ENCODE data around the gene PCCA. TPM values are rescaled to one million over a fixed set of nuclear protein-coding genes. Genes with fewer than 3 reads are reported as not detected.

Gene PCCA
- total and polyA plus RNA-seq, 2 donors (not counting 1 experiment from before 2014, with no cell fraction given): 4.8 to 17.4 TPM

GRCh38 chr13:100537486-100537885, 448.6 kb downstream of the PCCA start:
- H3K27ac Mint-ChIP-seq: no peak overlapping the region

GRCh38 chr13:100537951-100538462, 449.1 kb downstream of the PCCA start:
- Histone ChIP-seq H3K4me2 (replicated peaks; ENCODE audit: low read depth, low read length, poor library complexity, severe bottlenecking) (no peak overlapping the region), H3K9me3 (ENCODE audit: control extremely low read depth in 1 of 3, control insufficient read depth in 2 of 3, insufficient read depth in 1 of 3, low read length in 2 of 3) (peaks cover 0 to 1% (median 0%) of the 10 kb centered on the region in 3 donors), H3K9ac (ENCODE audit: low read length) (no peak overlapping the region), H3K27ac (ENCODE audit: low read length in 2 of 2) (no peak overlapping the region), H2AFZ (ENCODE audit: insufficient read depth, low read depth, low read length, poor library complexity, severe bottlenecking) (no peak overlapping the region), H3K4me1 (ENCODE audit: control insufficient read depth in 2 of 2, insufficient read depth in 2 of 2, low read length in 2 of 2) (peaks cover 3 to 6% of the 10 kb centered on the region in 2 donors), H3K27me3 (replicated peaks in 1 of 4; ENCODE audit: control extremely low read depth in 1 of 4, control insufficient read depth in 3 of 4, insufficient read depth in 4 of 4, low read length in 3 of 4) (no peaks in the 10 kb centered on the region), H3K79me2 (ENCODE audit: control insufficient read depth, insufficient read depth, low read length) (no peaks in the 10 kb centered on the region), H3K36me3 (replicated peaks in 1 of 2; ENCODE audit: control extremely low read depth in 1 of 2, control insufficient read depth in 1 of 2, extremely low read depth in 1 of 2, insufficient read depth in 2 of 2, low read length in 1 of 2) (no peaks in the 10 kb centered on the region), H4K20me1 (ENCODE audit: control insufficient read depth, insufficient read depth, low read length, poor library complexity, severe bottlenecking) (no peaks in the 10 kb centered on the region), H3K4me3 (ENCODE audit: control extremely low read depth in 1 of 5, extremely low read depth in 1 of 5, insufficient read depth in 1 of 5, low read depth in 2 of 5, low read length in 4 of 5) (no peak overlapping the region)
- Mint-ChIP-seq H3K27ac (no peak overlapping the region), H3K27me3 (no peaks in the 10 kb centered on the region), H3K9me3 (ENCODE audit: insufficient read depth) (no peaks in the 10 kb centered on the region), H3K4me3 (no peak overlapping the region), H3K4me1 (peaks cover 7% of the 10 kb centered on the region)
- ChIA-PET POLR2A (no interaction called here), CTCF (no interaction called here)
- TF ChIP-seq CTCF (IDR thresholded peaks at IDR 0.05): no peak
- TF ChIP-seq EZH2 (IDR thresholded peaks at IDR 0.05; ENCODE audit: borderline replicate concordance, insufficient read depth, low read depth, low read length, poor library complexity, severe bottlenecking): no peak
- DNase-seq (no peak), ATAC-seq (ENCODE audit: low read depth) (no peak)
- intact Hi-C loops (cut with micrococcal nuclease): no loop called here
- WGBS (ENCODE audit: insufficient coverage): no CpG with 5 or more reads among the region's 5 CpGs

More at GRCh38 chr13:100537486-100537885, 448.6 kb downstream of the PCCA start:
- intact Hi-C loops (cut with micrococcal nuclease): no loop called here
- H3K9ac ChIP-seq (ENCODE audit: low read length): no peak overlapping the region
- H3K27ac ChIP-seq (ENCODE audit: low read length in 2 of 2): no peak overlapping the region
- Mint-ChIP-seq H3K4me1 (peaks cover 3% of the 10 kb centered on the region), H3K4me3 (no peak overlapping the region), H3K27me3 (no peaks in the 10 kb centered on the region), H3K9me3 (ENCODE audit: insufficient read depth) (no peaks in the 10 kb centered on the region)
- ChIA-PET POLR2A (no interaction called here), CTCF (no interaction called here)
- no peak overlapping the region for H2AFZ ChIP-seq (ENCODE audit: insufficient read depth, low read depth, low read length, poor library complexity, severe bottlenecking)
- H3K4me2 ChIP-seq (replicated peaks; ENCODE audit: low read depth, low read length, poor library complexity, severe bottlenecking): no peak overlapping the region
- DNase-seq: no peak
- H3K27me3 ChIP-seq (replicated peaks in 1 of 4; ENCODE audit: control extremely low read depth in 1 of 4, control insufficient read depth in 3 of 4, insufficient read depth in 4 of 4, low read length in 3 of 4): no peaks in the 10 kb centered on the region
- H4K20me1 ChIP-seq (ENCODE audit: control insufficient read depth, insufficient read depth, low read length, poor library complexity, severe bottlenecking): no peaks in the 10 kb centered on the region
- peaks cover 0 to 6% (median 0%) of the 10 kb centered on the region in 3 donors for H3K9me3 ChIP-seq (ENCODE audit: control extremely low read depth in 1 of 3, control insufficient read depth in 2 of 3, insufficient read depth in 1 of 3, low read length in 2 of 3)
- peaks cover 0 to 1% of the 10 kb centered on the region in 2 donors for H3K4me1 ChIP-seq (ENCODE audit: control insufficient read depth in 2 of 2, insufficient read depth in 2 of 2, low read length in 2 of 2)
- no peaks in the 10 kb centered on the region for H3K36me3 ChIP-seq (replicated peaks in 1 of 2; ENCODE audit: control extremely low read depth in 1 of 2, control insufficient read depth in 1 of 2, extremely low read depth in 1 of 2, insufficient read depth in 2 of 2, low read length in 1 of 2)
- no peak overlapping the region for H3K4me3 ChIP-seq (ENCODE audit: control extremely low read depth in 1 of 5, extremely low read depth in 1 of 5, insufficient read depth in 1 of 5, low read depth in 2 of 5, low read length in 4 of 5)
- WGBS (ENCODE audit: insufficient coverage): over 99% methylated on average over 9 of the region's 9 CpGs
- TF ChIP-seq CTCF (IDR thresholded peaks at IDR 0.05) (no peak), EZH2 (IDR thresholded peaks at IDR 0.05; ENCODE audit: borderline replicate concordance, insufficient read depth, low read depth, low read length, poor library complexity, severe bottlenecking) (no peak)
- no peaks in the 10 kb centered on the region for H3K79me2 ChIP-seq (ENCODE audit: control insufficient read depth, insufficient read depth, low read length)
- no peak for ATAC-seq (ENCODE audit: low read depth)
